IPS-15b (cell line): ENCODE measurements around the gene SIRT5.

Experiments
- H3K27me3 ChIP-seq: one replicate; pipeline ENCODE4 v1.6.1; 2013; ENCODE audit warnings: low read length; ENCODE audit not compliant: control insufficient read depth, insufficient read depth
- H3K36me3 ChIP-seq: one replicate; pipeline ENCODE4 v1.6.1; 2013; ENCODE audit warnings: low read length; ENCODE audit not compliant: control insufficient read depth, insufficient read depth
- H3K4me1 ChIP-seq: one replicate; pipeline ENCODE4 v1.6.1; 2013; ENCODE audit warnings: mild to moderate bottlenecking, low read length; ENCODE audit not compliant: control insufficient read depth, insufficient read depth
- H3K4me3 ChIP-seq: one replicate; pipeline ENCODE4 v1.5.1; 2013; ENCODE audit warnings: low read depth, low read length
- H3K9ac ChIP-seq: one replicate; pipeline ENCODE4 v1.6.1; 2013; ENCODE audit warnings: low read depth, mild to moderate bottlenecking, low read length
- H3K9me3 ChIP-seq: one replicate; pipeline ENCODE4 v1.6.1; 2013; ENCODE audit warnings: mild to moderate bottlenecking, low read length; ENCODE audit not compliant: control insufficient read depth, insufficient read depth

SIRT5 gene

DNA sequence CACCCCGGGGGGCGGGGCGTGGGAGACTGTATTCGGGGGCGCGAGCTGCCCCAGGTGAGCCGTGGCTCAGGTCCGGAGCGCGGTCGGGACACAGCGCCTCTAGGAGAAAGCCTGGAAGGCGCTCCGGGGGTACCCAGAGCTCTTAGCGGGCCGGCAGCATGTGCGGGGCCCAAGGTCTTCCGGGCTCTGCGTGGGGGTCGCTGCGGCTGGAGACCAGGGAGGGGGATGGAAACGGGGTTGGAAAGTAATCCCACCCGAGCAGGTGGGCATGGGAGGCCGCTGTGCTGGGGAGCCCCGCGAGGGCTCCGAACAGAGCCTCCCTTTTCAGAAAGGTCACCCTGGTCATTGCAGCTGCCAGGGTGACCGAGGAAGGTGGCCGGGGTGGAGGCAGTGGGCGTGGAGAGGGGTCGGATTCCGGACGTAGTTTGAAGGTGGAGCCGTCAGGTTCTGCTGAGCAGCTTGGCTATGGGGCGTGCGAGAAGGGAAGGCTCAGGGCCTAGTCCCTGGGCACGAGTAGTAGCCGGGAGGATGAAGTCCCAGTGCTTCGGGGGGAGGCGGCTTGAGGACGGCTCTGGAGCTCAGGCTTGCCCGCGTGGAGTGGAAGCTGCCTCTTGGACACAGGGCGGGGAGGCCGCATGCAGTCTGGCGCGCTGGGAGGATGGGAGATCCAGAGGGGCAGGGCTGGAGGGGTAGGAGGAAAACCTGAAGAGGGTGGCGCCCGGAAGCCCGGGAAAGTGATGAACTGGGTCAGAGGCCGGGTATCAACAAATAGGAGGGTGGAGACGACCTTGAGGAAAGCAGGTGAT is at the start of gene SIRT5:
SIRT5 (plus strand) TSS at position 31 of the 806 bp plus-strand sequence. CDS start 9,510 bp downstream, outside the sequence.
- Histone ChIP-seq H3K4me1 (peaks cover 5% of the 10 kb centered on the region), H3K36me3 (no peaks in the 10 kb centered on the region), H3K9me3 (no peaks in the 10 kb centered on the region), H3K9ac (peak within 1 kb of the TSS; percentile 92), H3K4me3 (peak within 1 kb of the TSS; percentile 93), H3K27me3 (no peaks in the 10 kb centered on the region)

DNA sequence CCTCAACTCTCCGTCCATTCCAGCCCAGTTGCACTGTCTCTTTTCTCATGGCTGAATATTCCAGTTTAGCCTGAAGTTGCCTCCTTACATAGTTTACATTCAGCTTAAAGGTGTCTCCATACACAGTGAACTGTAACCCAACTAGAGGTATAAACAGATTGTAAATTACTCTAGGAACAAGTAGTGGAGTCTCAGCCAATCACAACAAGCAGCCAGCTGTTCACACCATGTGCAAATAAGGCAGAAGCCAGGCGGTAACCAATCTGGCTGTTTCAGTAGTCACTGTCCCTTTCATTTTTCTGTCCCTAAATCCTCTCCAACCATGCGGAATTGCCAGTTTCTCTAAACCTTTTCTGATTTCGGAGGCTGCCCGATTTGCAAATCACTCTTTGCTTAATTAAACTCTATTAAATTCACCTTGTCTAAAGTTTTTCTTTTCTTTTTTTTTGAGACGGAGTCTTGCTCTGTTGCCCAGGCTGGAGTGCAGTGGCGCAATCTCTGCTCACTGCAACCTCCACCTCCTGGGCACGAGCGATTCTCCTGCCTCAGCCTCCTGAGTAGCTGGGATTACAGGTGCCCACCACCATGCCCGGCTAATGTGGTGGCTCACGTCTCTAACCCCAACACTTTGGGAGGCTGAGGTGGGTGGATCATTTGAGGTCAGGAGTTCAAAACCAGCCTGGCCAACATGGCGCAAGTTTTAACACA is 49.4 kb upstream of the SIRT5 start:
- Histone ChIP-seq H3K36me3 (no peaks in the 10 kb centered on the region), H3K27me3 (no peaks in the 10 kb centered on the region), H3K4me1 (peaks cover 7% of the 10 kb centered on the region), H3K9ac (no peak overlapping the region), H3K4me3 (no peak overlapping the region), H3K9me3 (no peaks in the 10 kb centered on the region)

DNA sequence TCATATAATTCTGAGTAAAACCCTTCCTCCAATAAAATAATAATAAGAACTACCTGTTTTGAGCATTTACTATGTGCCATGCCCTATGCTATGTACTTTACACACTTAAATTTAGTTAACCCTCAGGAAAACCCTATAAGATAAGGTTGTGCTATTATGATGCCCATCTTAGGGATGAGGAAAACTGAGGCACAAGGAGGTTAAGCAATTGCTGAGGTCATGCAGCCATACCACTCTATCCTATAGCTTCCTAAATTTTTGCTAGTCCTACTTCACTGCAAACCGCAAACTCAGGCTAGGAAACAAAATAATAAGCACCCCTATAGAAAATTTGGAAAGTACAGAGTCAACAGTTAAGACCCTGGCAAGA is 48.1 kb upstream of the SIRT5 start:
- H3K4me3 ChIP-seq = no peak overlapping the region
- H3K9ac ChIP-seq = no peak overlapping the region

DNA sequence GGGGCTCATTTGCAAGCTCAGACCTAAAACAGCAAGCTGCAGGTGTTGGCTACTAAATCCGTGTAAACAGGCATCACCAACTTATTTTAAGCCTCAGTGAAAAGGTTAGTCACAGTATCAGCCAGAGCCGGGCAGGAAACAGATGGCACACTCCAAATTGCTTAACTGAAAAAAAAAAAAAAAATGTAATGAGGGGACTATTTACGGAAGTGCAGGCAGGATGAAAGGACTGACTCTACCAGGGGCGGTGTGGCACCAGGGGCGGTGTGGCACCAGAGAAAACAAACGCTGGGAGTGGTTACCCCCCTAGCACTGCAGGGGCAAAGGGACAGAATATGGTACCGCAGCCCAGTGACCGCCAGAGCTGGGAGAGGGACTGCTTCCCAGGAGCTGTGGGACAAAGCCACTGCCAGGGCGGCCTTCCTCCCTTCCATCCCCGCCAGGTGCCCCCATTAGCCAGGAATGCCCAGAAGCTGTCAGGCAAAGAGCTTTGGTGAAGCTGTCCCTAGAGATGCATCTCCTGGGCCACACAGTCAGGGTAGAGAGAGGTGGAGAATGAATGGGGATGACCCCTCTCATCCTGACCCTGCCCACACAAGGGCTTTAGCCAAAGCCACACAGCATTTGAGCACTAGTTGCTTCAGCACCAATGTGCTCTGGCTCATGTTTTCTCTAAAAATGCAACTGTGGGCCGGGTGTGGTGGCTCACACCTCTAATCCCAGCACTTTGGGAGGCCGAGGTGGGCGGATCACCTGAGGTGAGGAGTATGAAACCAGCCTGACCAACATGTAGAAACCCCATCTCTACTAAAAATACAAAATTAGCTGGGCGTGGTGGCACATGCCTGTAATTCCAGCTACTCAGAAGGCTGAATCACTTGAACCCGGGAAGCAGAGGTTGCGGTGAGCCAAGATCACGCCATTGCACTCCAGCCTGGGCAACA is 47.4 kb upstream of the SIRT5 start:
- Histone ChIP-seq H3K9me3 (no peaks in the 10 kb centered on the region), H3K27me3 (no peaks in the 10 kb centered on the region), H3K4me1 (peaks cover 8% of the 10 kb centered on the region), H3K36me3 (no peaks in the 10 kb centered on the region), H3K4me3 (no peak overlapping the region), H3K9ac (no peak overlapping the region)

More for the DNA sequence above, 48.1 kb upstream of the SIRT5 start:
- H3K36me3 ChIP-seq = no peaks in the 10 kb centered on the region
- no peaks in the 10 kb centered on the region for H3K9me3 ChIP-seq
- no peaks in the 10 kb centered on the region for H3K27me3 ChIP-seq
- H3K4me1 ChIP-seq = peaks cover 7% of the 10 kb centered on the region

DNA sequence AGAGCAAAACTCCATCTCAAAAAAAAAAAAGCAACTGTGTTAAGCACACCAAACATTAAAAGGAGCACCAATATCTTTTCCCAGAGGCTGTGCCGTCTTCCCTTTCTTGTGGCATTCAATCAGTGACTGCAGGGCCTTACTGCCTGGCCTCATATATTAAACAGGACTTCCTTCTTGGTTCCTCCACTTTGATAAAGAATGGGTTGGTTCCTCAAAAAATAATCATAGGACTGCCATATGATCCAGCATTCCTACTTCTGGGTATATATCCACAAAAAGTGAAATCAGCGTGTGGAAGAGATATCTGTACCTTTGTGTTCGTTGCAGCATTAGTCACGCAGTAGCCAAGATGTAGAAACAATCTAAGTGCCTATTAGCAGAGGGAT is 46.7 kb upstream of the SIRT5 start:
- Histone ChIP-seq H3K4me3 (no peak overlapping the region), H3K9ac (no peak overlapping the region), H3K9me3 (no peaks in the 10 kb centered on the region), H3K36me3 (no peaks in the 10 kb centered on the region), H3K27me3 (no peaks in the 10 kb centered on the region), H3K4me1 (peaks cover 12% of the 10 kb centered on the region)

DNA sequence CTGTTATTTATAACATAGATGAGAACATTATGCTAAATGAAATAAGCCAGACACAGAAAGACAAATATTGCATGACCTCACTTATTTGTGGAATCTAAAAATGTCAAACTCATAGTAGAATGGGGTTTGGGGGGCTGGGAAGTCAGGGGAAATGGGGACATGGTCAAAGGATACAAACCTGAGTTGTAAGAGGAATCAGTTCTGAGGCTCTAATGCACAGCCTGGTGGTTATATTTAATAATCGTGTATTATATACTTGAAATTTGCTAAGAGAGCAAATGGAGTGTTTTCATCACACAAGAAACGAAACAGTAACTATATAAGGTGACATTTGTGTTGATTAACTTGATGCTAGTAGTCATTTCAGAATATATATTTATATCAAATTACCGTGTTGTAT is 46.2 kb upstream of the SIRT5 start:
- Histone ChIP-seq H3K36me3 (no peaks in the 10 kb centered on the region), H3K4me1 (peaks cover 12% of the 10 kb centered on the region), H3K9ac (no peak overlapping the region), H3K9me3 (no peaks in the 10 kb centered on the region), H3K27me3 (no peaks in the 10 kb centered on the region), H3K4me3 (no peak overlapping the region)

DNA sequence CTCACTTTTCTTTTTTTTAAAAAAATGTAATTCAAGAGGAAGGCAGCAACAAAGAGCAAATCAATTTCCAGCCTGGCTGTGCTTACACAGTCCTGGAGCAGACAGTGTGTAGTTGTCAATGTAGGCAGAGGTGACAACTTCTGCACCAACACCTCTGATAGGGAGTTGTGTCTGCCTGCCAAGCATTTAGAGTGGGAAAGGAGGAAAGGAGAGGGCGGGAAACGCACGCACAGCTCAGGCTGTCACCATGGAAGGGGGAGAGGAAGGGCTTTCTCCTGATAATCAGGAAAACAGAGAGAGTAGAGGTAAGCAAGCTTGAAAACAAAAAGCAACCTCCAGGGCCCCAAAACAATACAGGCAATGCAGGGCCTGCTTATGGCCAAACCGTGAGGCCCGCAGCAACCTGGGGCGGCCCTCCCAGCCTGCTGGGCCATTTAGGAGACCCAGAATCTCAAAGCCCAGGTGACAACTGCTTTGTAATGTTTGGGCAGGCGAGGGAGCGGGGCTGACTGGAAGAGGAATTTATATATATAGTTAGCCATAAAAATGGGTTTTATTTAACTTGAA is 45.5 kb upstream of the SIRT5 start:
- no peaks in the 10 kb centered on the region for H3K9me3 ChIP-seq
- H3K4me3 ChIP-seq = no peak overlapping the region
- H3K27me3 ChIP-seq = no peaks in the 10 kb centered on the region
- no peak overlapping the region for H3K9ac ChIP-seq
- peaks cover 12% of the 10 kb centered on the region for H3K4me1 ChIP-seq
- H3K36me3 ChIP-seq = no peaks in the 10 kb centered on the region

DNA sequence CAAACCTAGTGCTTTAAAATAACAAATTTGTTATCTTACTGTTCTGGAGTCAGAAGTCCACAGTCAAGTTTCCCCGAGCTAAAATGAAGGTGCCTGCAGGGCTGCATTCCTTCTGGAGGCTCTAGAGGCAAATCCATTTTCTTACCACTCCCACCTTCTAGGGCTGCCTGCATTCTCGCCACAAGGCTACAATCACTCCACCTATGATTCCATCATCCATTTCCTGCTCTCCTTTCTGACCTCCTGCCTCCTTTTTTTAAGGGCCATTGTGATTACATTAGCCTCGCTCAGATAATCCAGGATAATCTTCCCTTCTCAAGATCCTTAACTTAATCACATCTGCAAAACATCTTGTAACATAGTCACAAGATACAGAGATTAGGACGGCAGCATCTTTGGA is 42.4 kb upstream of the SIRT5 start:
- no peaks in the 10 kb centered on the region for H3K9me3 ChIP-seq
- H3K4me1 ChIP-seq = peaks cover 17% of the 10 kb centered on the region

DNA sequence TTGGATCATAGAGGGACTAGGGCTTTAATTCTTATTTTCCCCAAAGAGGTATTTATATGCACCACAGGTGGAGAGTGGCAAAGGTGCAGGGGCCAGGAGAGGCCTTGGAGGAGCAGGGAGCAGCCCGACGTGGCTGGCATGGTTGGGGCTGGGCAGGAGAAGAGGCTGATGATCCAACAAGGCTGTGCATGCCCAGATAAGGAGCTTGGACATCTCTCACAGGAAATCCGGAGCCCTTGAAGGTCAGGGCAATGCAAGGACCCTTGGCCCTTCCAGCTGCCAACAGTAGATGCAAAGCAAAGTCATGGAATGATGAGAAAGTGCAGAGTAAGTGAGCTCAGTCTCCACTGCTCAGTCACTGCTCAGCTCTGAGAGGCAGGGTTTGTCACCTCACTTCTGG is 39.9 kb upstream of the SIRT5 start:
- peaks cover 10% of the 10 kb centered on the region for H3K4me1 ChIP-seq
- H3K9ac ChIP-seq = no peak overlapping the region
- H3K36me3 ChIP-seq = no peaks in the 10 kb centered on the region
- no peaks in the 10 kb centered on the region for H3K9me3 ChIP-seq
- no peaks in the 10 kb centered on the region for H3K27me3 ChIP-seq
- no peak overlapping the region for H3K4me3 ChIP-seq

More for the DNA sequence above, 42.4 kb upstream of the SIRT5 start:
- H3K9ac ChIP-seq = no peak overlapping the region
- no peak overlapping the region for H3K4me3 ChIP-seq
- H3K36me3 ChIP-seq = no peaks in the 10 kb centered on the region
- no peaks in the 10 kb centered on the region for H3K27me3 ChIP-seq

DNA sequence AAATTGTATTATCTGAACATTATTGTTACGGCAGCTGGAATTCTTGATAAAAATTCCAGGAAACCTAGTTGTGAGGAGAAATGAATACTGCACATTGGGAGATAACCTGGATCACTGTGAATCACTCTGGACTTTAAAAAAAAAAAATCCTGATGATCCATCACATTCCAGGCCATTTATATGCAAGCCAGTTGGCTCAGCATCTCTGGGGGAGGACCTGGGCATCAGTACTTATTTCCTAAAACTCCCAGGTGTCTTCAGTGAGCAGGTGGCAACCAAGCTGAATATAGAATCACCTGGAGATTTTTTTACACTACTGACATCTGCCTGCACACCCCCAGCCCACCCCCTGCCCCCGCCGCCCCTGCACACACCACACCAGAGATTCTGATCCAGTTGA is 39.1 kb upstream of the SIRT5 start:
- Histone ChIP-seq H3K27me3 (no peaks in the 10 kb centered on the region), H3K9me3 (no peaks in the 10 kb centered on the region), H3K4me1 (peaks cover 10% of the 10 kb centered on the region), H3K4me3 (no peak overlapping the region), H3K9ac (no peak overlapping the region), H3K36me3 (no peaks in the 10 kb centered on the region)

DNA sequence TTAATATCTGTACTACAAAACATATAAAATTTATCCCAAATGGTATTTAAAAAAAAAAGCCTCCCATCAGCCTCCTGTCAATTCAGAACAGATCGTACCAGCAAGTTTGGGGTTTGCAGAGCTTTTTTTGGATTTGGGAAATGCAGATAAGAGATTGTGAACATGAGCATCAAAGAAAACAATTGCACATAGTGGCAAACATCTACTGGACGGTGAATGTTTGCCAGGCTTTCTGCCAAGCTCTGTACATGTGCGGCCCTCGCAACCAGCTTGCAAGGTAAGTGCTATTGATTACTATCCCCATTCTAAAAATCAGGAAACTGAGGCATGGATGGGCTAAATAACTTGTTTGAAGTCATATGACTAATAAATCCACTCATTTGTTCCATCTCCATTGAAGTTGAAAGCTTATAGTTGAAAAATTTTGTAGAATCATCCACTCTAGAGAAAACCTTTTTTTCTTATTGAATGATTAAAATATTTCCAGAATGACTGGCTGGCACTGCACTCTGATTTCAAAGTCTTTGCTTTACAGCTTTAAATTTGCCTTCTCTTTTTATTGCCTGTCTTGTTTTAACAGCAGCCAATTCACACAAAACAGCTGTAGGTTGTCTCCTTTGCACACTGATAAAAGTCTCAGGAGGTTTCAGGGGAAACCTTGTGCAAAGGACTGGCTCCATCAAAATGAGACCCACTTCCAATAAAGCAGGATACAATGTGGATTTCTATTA is 37.4 kb upstream of the SIRT5 start:
- H3K9ac ChIP-seq = no peak overlapping the region
- H3K4me3 ChIP-seq = no peak overlapping the region
- H3K36me3 ChIP-seq = no peaks in the 10 kb centered on the region
- peaks cover 10% of the 10 kb centered on the region for H3K4me1 ChIP-seq
- H3K9me3 ChIP-seq = no peaks in the 10 kb centered on the region
- no peaks in the 10 kb centered on the region for H3K27me3 ChIP-seq
